ENCODE data around the gene FRMD1.

DNA sequence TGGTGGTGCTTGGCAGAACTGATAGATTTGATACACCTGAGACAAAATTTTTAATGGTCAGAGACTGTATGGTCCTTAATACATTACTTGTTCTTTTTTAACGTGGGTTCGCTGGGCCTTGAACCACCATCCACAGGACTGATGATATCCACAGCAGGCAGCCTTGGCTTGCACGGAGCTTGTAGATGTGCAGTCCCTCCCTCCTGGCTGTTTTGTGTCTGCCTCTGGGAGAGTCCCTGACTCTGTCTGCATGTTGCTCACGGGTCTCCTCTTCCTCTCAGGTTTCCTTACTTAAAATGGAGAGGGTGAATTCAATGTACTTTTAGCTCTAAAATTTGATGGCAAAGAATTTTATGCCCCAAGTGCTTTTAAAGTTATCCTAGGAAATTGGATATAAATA is 64.0 kb downstream of the FRMD1 start:
- TF ChIP-seq, protein P1, sequence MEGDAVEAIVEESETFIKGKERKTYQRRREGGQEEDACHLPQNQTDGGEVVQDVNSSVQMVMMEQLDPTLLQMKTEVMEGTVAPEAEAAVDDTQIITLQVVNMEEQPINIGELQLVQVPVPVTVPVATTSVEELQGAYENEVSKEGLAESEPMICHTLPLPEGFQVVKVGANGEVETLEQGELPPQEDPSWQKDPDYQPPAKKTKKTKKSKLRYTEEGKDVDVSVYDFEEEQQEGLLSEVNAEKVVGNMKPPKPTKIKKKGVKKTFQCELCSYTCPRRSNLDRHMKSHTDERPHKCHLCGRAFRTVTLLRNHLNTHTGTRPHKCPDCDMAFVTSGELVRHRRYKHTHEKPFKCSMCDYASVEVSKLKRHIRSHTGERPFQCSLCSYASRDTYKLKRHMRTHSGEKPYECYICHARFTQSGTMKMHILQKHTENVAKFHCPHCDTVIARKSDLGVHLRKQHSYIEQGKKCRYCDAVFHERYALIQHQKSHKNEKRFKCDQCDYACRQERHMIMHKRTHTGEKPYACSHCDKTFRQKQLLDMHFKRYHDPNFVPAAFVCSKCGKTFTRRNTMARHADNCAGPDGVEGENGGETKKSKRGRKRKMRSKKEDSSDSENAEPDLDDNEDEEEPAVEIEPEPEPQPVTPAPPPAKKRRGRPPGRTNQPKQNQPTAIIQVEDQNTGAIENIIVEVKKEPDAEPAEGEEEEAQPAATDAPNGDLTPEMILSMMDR (IDR thresholded peaks at IDR 0.05): no peak
- no peak for TF ChIP-seq EZH2 (IDR thresholded peaks at IDR 0.05; ENCODE audit: borderline replicate concordance, insufficient read depth, low read depth, low read length, poor library complexity, severe bottlenecking)
